Measurements from ENCODE around the gene XK. TPM values are rescaled to one million over a fixed set of nuclear protein-coding genes. Genes with fewer than 3 reads are reported as not detected.

XK gene
- total RNA-seq, 4 donors from 2014 or later: 36.3 to 54.3 (median 39.9) TPM

DNA sequence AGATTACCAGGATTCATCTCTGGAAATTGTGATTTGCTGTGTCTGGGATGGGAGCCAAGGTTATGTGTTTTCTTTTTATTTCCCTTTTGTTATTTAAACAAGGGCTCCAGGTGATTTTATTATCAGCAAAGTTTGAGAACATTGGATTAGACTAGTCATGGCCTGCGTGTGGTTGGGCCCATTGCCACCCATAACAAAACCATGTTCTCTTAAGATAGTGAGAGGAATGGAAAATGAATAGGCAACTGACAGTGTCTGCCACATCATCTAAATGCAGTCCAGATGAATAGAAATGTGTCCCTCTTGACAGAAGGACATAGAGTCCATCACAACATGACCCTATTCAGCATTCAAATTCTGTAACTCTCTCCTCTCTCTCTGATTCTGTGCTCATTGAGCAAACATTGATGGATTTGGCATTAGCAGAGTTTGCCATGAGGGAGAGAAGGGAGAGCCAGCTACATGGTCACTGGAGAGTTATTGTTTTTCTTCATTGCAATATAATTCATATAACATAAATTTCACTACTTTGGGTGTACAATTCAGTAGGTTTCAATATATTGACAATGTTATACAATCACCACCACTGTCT is 11.7 kb downstream of the XK start:
- H3K27ac ChIP-seq: no peak overlapping the region
- in situ Hi-C loops (cut with MboI; ENCODE audit: low pct_ligation_motif_present in 1 of 4, low pct_unique_long_range_greater_than_20kb in 1 of 4, low sequenced_read_pairs in 3 of 4): no loop called here
- TF ChIP-seq EP300 (IDR thresholded peaks at IDR 0.05; ENCODE audit: low read depth) (no peak), POLR2A (IDR thresholded peaks at IDR 0.05) (no peak), POLR2AphosphoS5 (IDR thresholded peaks at IDR 0.05) (no peak)
- TF ChIP-seq, protein P1, sequence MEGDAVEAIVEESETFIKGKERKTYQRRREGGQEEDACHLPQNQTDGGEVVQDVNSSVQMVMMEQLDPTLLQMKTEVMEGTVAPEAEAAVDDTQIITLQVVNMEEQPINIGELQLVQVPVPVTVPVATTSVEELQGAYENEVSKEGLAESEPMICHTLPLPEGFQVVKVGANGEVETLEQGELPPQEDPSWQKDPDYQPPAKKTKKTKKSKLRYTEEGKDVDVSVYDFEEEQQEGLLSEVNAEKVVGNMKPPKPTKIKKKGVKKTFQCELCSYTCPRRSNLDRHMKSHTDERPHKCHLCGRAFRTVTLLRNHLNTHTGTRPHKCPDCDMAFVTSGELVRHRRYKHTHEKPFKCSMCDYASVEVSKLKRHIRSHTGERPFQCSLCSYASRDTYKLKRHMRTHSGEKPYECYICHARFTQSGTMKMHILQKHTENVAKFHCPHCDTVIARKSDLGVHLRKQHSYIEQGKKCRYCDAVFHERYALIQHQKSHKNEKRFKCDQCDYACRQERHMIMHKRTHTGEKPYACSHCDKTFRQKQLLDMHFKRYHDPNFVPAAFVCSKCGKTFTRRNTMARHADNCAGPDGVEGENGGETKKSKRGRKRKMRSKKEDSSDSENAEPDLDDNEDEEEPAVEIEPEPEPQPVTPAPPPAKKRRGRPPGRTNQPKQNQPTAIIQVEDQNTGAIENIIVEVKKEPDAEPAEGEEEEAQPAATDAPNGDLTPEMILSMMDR (IDR thresholded peaks at IDR 0.05): no peak
- H3K9me3 ChIP-seq: no peaks in the 10 kb centered on the region
- 35% methylated on average over 1 of the region's 1 CpG; no CpG with 5 or more reads in 1 of the 2 donors for WGBS, 2 donors (ENCODE audit: low coverage in 1 of 2)
- H3K4me1 ChIP-seq: no peaks in the 10 kb centered on the region
- no peaks in the 10 kb centered on the region for H3K36me3 ChIP-seq
- intact Hi-C loops (cut with DNase I; ENCODE audit: low total_unique reads): no loop called here
- no peaks in the 10 kb centered on the region for H3K27me3 ChIP-seq
- DNase-seq: no peak
- H3K4me3 ChIP-seq: no peak overlapping the region

DNA sequence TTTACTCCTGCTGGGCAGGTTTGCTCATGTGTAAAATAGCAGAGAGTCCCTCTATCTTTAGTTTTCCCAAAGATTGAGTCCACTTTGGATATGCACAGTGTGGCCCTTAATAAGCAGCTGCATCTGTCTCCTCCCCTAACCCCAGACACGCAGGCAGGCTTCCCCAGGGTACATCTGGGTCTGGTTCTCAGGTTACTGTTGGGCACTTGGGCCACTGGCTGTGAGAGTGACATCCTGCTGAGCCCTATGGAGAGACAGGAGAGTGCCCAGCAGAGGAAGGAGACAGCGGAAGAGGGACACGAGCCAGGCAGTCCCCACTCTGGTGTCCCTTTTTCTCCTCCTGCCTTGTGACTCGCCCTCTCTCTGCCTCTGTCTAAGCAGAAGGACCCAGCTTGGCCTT is 16.0 kb downstream of the XK start:
- Histone ChIP-seq H3K27ac (no peak overlapping the region), H3K9me3 (no peaks in the 10 kb centered on the region), H3K36me3 (no peaks in the 10 kb centered on the region), H3K27me3 (no peaks in the 10 kb centered on the region), H3K4me1 (no peaks in the 10 kb centered on the region), H3K4me3 (no peak overlapping the region)
- 61% methylated on average over 4 of the region's 4 CpGs; no CpG with 5 or more reads in 1 of the 2 donors for WGBS, 2 donors (ENCODE audit: low coverage in 1 of 2)
- in situ Hi-C loops (cut with MboI; ENCODE audit: low pct_ligation_motif_present in 1 of 4, low pct_unique_long_range_greater_than_20kb in 1 of 4, low sequenced_read_pairs in 3 of 4): no loop called here
- TF ChIP-seq POLR2A (IDR thresholded peaks at IDR 0.05) (no peak), EP300 (IDR thresholded peaks at IDR 0.05; ENCODE audit: low read depth) (no peak), POLR2AphosphoS5 (IDR thresholded peaks at IDR 0.05) (no peak)
- TF ChIP-seq, protein P1 (IDR thresholded peaks at IDR 0.05): no peak
- DNase-seq: no peak
- intact Hi-C loops (cut with DNase I; ENCODE audit: low total_unique reads): no loop called here

DNA sequence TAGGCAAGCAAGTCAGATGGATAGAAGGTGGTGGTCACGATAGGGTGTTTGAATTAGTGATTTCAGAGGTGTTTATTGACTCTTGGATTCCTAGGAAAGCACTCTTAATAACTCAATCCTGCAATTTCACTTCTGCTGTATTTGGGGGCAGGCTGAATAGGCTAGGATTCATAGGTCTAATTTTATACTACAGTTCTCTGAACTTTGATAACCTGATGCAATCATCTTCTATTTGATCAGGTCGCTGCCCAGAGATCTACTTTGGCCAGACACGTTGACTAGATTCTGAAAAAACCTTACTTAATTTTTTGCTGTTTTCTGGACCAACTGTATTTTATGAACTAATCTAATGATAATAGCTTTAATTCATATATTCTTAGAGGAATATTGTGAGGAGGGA is 26.4 kb downstream of the XK start:
- no peaks in the 10 kb centered on the region for H3K4me1 ChIP-seq
- no peaks in the 10 kb centered on the region for H3K9me3 ChIP-seq
- H3K4me3 ChIP-seq: no peak overlapping the region
- H3K27me3 ChIP-seq: no peaks in the 10 kb centered on the region
- TF ChIP-seq EP300 (IDR thresholded peaks at IDR 0.05; ENCODE audit: low read depth) (no peak), POLR2A (IDR thresholded peaks at IDR 0.05) (no peak), POLR2AphosphoS5 (IDR thresholded peaks at IDR 0.05) (no peak)
- TF ChIP-seq, protein P1 (IDR thresholded peaks at IDR 0.05): no peak
- H3K36me3 ChIP-seq: no peaks in the 10 kb centered on the region
- intact Hi-C loops (cut with DNase I; ENCODE audit: low total_unique reads): no loop called here
- in situ Hi-C loops (cut with MboI; ENCODE audit: low pct_ligation_motif_present in 1 of 4, low pct_unique_long_range_greater_than_20kb in 1 of 4, low sequenced_read_pairs in 3 of 4): no loop called here
- H3K27ac ChIP-seq: no peak overlapping the region
- WGBS, 2 donors (ENCODE audit: low coverage in 1 of 2): 33 to 52% methylated on average over 2 to 3 of the region's 3 CpGs
- DNase-seq: no peak

GRCh38 chrX:37712458-37712857 is 26.9 kb downstream of the XK start:
- no peak for DNase-seq
- Histone ChIP-seq H3K36me3 (no peaks in the 10 kb centered on the region), H3K9me3 (no peaks in the 10 kb centered on the region), H3K4me3 (no peak overlapping the region), H3K27ac (no peak overlapping the region), H3K4me1 (no peaks in the 10 kb centered on the region), H3K27me3 (no peaks in the 10 kb centered on the region)
- TF ChIP-seq, protein P1 (IDR thresholded peaks at IDR 0.05): no peak
- TF ChIP-seq EP300 (IDR thresholded peaks at IDR 0.05; ENCODE audit: low read depth): no peak
- TF ChIP-seq POLR2A (IDR thresholded peaks at IDR 0.05): no peak
- TF ChIP-seq POLR2AphosphoS5 (IDR thresholded peaks at IDR 0.05): no peak
- in situ Hi-C loops (cut with MboI; ENCODE audit: low pct_ligation_motif_present in 1 of 4, low pct_unique_long_range_greater_than_20kb in 1 of 4, low sequenced_read_pairs in 3 of 4): no loop called here
- WGBS, 2 donors (ENCODE audit: low coverage in 1 of 2): 57 to 66% methylated on average over 2 to 3 of the region's 3 CpGs
- intact Hi-C loops (cut with DNase I; ENCODE audit: low total_unique reads): no loop called here
